Ovary (tissue), 9 donors: Measurements from ENCODE around the gene CYB561A3. TPM values are rescaled to one million over a fixed set of nuclear protein-coding genes. Genes with fewer than 3 reads are reported as not detected.

Source experiments
- DNase-seq, 5 donors: peaks; one replicate each; pipeline ENCODE4 v3.0.0-alpha.2; 2019 to 2020
- H3K27ac ChIP-seq, 2 donors: fragments of 200-600 bp; one replicate each; pipeline versions ENCODE4 v1.5.1 to v1.8.0; 2019 to 2022
- H3K27me3 ChIP-seq: fragments of 200-600 bp; one replicate; pipeline ENCODE4 v1.8.0; 2022
- H3K36me3 ChIP-seq: fragments of 200-600 bp; sonication (generic); one replicate; pipeline ENCODE4 v1.5.1; 2019
- H3K4me1 ChIP-seq: one replicate; pipeline ENCODE4 v1.8.1; 2013; ENCODE audit warnings: mild to moderate bottlenecking, moderate library complexity; ENCODE audit not compliant: insufficient read depth
- H3K4me3 ChIP-seq: fragments of 200-600 bp; sonication (generic); one replicate; pipeline ENCODE4 v1.5.1; 2017
- H3K9me3 ChIP-seq, 2 donors: fragments of 200-600 bp in 1 of 2; sonication (generic) in 1 of 2; one replicate each; pipeline versions ENCODE4 v1.5.1 to v1.8.1; 2013 to 2019; ENCODE audit warnings: mild to moderate bottlenecking in 1 of 2, moderate library complexity in 1 of 2
- EP300 ChIP-seq: sonication (generic); formaldehyde crosslinking; IDR thresholded peaks from one replicate; pipeline ENCODE4 v1.6.1; 2017; ENCODE audit warnings: antibody characterized with exemption
- POLR2A ChIP-seq: fragments of 450-650 bp; IDR thresholded peaks from one replicate; pipeline ENCODE4 v1.6.1; 2017; ENCODE audit warnings: antibody characterized with exemption, mild to moderate bottlenecking, moderate library complexity
- WGBS, 3 donors: extraction: QIAGEN DNeasy Blood & Tissue Kit in 1 of 3; methylation state at CpG; one replicate each; pipeline versions ENCODE4 v1.1.5 to v1.1.7; 2013 to 2017; 5-methylcytosine and 5-hydroxymethylcytosine counted together
- intact Hi-C, 4 donors: fragments of 100-400 bp; cut with DNase I; formaldehyde crosslinking; loops; one replicate each; pipeline versions ENCODE4 v1.11.0 to v1.15.1; 2022 to 2023
- polyA plus RNA-seq, 2 donors: library from polyadenylated mRNA; stranded (reverse); fragments of 200-250 nt in 1 of 2; fragments of 350-450 nt in 1 of 2; fragmentation: Illumina TruSeq in 1 of 2; extraction: RNeasy Lipid Tissue Mini Kit (QIAGEN cat#74804) in 1 of 2; gene quantifications; one replicate each; pipeline ENCODE4 v1.2.3, GENCODE V29; 2013 to 2014
- total RNA-seq, 7 donors: library from RNA; depleted of rRNA in 2 of 7; stranded (reverse); fragments of >200 nt in 2 of 7; fragmentation: NEBNext Ultra II Directional in 3 of 7; extraction: Animal tissue kit (Norgen Biotek cat#: 25700) in 3 of 7; gene quantifications; one replicate each; pipeline versions ENCODE4 v1.1.0 to v1.2.4, GENCODE V29; 2016 to 2023
- TF ChIP-seq, protein P1 (sequence below), 3 donors: fragments of 450-650 bp in 2 of 3; fragments of 200-600 bp in 1 of 3; IDR thresholded peaks; one replicate each; pipeline versions ENCODE4 v1.5.1 to v1.8.0; 2016 to 2022; ENCODE audit warnings: antibody characterized with exemption in 3 of 3, mild to moderate bottlenecking in 1 of 3
- donor health status: DM: no; HTN: no; CAD: no; lungs with moderate emphysema.
- donor health status: DM: no; HTN: no; CAD: no.
- donor health status: Bipolar disorder and iron deficiency.
- donor health status: DM: yes; HTN: yes; CAD: no.
- donor health status: DM: no; HTN: no; CAD: no.
- donor health status: DM: yes; HTN: yes; CAD: no.

CYB561A3 gene
- total and polyA plus RNA-seq, 9 donors = 24.1 to 58.3 (median 44.1) TPM

GRCh38 chr11:61335355-61335710, 26.3 kb downstream of the CYB561A3 start:
- intact Hi-C loops = no loop called here
- no peaks in the 10 kb centered on the region for H3K27me3 ChIP-seq
- H3K36me3 ChIP-seq = no peaks in the 10 kb centered on the region
- peak in 4 of 5 donors; percentile 44 to 67 (median 58) for DNase-seq
- 35 to 65% (median 35%) methylated on average over 1 of the region's 1 CpG for WGBS, 3 donors
- TF ChIP-seq, protein P1, sequence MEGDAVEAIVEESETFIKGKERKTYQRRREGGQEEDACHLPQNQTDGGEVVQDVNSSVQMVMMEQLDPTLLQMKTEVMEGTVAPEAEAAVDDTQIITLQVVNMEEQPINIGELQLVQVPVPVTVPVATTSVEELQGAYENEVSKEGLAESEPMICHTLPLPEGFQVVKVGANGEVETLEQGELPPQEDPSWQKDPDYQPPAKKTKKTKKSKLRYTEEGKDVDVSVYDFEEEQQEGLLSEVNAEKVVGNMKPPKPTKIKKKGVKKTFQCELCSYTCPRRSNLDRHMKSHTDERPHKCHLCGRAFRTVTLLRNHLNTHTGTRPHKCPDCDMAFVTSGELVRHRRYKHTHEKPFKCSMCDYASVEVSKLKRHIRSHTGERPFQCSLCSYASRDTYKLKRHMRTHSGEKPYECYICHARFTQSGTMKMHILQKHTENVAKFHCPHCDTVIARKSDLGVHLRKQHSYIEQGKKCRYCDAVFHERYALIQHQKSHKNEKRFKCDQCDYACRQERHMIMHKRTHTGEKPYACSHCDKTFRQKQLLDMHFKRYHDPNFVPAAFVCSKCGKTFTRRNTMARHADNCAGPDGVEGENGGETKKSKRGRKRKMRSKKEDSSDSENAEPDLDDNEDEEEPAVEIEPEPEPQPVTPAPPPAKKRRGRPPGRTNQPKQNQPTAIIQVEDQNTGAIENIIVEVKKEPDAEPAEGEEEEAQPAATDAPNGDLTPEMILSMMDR (IDR thresholded peaks at IDR 0.05) = no peak
- TF ChIP-seq EP300 = no peak
- TF ChIP-seq POLR2A = no peak
- peaks cover 28% of the 10 kb centered on the region for H3K4me1 ChIP-seq
- H3K4me3 ChIP-seq = no peak overlapping the region
- H3K27ac ChIP-seq = peak overlapping the region in 1 of 2 donors; percentile 92
- no peaks in the 10 kb centered on the region for H3K9me3 ChIP-seq

DNA sequence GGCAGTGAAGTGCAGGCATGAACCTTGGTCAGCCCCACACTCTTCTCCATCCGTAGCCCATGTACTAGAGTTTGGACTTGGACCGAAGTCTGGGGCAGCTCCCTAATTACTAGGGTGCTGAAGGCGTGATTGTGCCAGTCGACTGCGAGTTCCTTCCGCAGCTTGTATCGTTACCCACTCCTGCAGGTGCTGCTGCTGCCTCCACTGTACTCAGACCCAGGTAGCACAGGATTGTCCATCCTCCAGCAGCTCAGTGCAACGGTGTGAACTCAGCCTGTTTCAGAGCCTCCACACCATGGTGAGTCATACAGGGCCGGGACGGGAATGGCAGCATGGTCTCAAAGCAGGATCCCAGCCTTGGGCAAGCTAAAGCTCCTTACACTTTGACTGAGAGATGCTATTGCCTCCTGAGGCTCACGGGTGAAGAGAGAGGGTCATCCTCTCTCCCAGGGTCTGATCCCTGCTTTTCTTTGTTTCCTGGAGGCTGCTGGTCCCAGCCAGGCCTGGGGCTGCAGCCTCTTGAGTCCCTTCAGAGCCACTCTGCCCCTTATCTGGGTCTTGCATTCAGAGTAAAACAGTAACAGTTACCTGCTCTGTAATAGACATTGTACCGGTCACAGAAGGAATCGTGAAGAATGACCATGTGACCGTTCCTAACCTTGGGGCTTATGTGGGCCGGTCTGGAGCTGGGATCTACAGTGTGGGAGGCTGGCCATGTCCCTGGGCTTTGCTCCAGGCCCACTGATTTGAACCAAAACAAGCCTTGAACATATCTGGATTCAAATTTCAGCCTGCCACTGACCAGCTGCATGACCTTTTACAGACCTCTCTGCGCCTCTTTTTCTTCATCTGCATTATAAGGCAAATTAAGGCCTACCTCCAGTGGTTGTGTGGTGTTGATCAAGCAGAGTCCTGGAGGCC, 27.0 kb downstream of the CYB561A3 start:
- peaks cover 28% of the 10 kb centered on the region for H3K4me1 ChIP-seq
- peak; percentile 62 to 86 (median 75) for DNase-seq
- no peaks in the 10 kb centered on the region for H3K27me3 ChIP-seq
- no peaks in the 10 kb centered on the region for H3K9me3 ChIP-seq
- no peak overlapping the region for H3K4me3 ChIP-seq
- TF ChIP-seq POLR2A (no peak), EP300 (no peak)
- TF ChIP-seq, protein P1 (IDR thresholded peaks at IDR 0.05) = no peak
- intact Hi-C loops = no loop called here
- 45 to 51% (median 45%) methylated on average over 16 of the region's 16 CpGs for WGBS, 3 donors
- H3K36me3 ChIP-seq = no peaks in the 10 kb centered on the region
- H3K27ac ChIP-seq = peak overlapping the region in 1 of 2 donors; percentile 92

GRCh38 chr11:61333550-61334433, 27.9 kb downstream of the CYB561A3 start:
- peak overlapping the region; percentile 99 for H3K4me3 ChIP-seq
- TF ChIP-seq, protein P1 (IDR thresholded peaks at IDR 0.05) = no peak
- no peak for TF ChIP-seq EP300
- TF ChIP-seq POLR2A = no peak
- no peaks in the 10 kb centered on the region for H3K9me3 ChIP-seq
- WGBS, 3 donors = 27 to 31% (median 28%) methylated on average over 19 of the region's 19 CpGs
- peak overlapping the region; percentile 88 to 92 for H3K27ac ChIP-seq
- intact Hi-C loops = no loop called here
- DNase-seq = no peak
- H3K36me3 ChIP-seq = no peaks in the 10 kb centered on the region
- peaks cover 28% of the 10 kb centered on the region for H3K4me1 ChIP-seq
- H3K27me3 ChIP-seq = no peaks in the 10 kb centered on the region

DNA sequence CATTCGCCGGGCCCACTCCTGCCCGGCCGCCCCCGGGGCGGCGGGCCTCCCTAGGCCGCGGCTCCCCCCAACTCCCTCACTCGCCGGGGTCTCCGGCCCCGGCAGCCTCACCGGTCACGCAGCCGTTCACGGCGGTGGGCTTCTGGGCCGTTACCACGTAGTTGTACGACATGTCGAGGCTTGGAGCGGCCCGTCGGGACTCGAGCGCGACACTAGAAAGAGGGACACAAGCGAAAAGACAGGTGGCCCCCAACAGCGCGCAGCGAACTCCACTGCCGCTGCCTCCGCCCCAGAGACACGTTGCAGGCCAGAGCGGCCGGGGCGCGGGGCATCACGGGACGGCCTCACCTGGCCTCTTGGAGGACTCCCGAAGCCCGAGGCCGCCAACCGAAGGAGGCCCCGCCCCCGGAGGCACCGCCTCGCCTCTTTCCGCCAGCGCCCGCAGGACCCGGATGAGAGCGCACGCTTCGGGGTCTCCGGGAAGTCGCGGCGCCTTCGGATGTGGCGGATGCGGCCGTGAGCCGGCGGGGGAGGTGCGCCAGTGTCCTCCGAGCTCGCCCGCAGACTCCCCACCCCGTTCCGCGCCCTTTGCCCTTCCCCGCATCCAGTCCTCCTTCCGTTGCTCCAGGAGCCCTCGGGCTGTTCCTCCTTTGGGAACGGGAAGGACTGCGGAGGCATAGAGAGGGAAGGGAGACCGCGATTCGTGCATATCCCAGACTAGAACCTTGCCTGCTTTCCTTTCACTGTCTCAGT, 28.7 kb downstream of the CYB561A3 start, which contains the start of the genes DDB1 and TKFC:
Gene DDB1, minus strand, starts transcription at position 309 of the 753 bp plus-strand sequence. Its CDS starts 137 bp downstream, at position 172.
Gene TKFC, plus strand, starts transcription at position 432 of the 753 bp plus-strand sequence. CDS start 1,501 bp downstream, outside the sequence.
- peak; percentile 93 for TF ChIP-seq POLR2A
- TF ChIP-seq, protein P1 (IDR thresholded peaks at IDR 0.05) = peak in 1 of 3 donors; percentile 27
- no peak for TF ChIP-seq EP300
- no peaks in the 10 kb centered on the region for H3K36me3 ChIP-seq
- peak within 1 kb of the TSS; percentile 99 for H3K4me3 ChIP-seq
- H3K27ac ChIP-seq = peak within 1 kb of the TSS; percentile 88 to 92
- peaks cover 28% of the 10 kb centered on the region for H3K4me1 ChIP-seq
- 0 to 1% (median 0%) methylated on average over 57 to 81 of the region's 81 CpGs for WGBS, 3 donors
- no peaks in the 10 kb centered on the region for H3K9me3 ChIP-seq
- peak; percentile 96 to 97 (median 96) for DNase-seq
- no peaks in the 10 kb centered on the region for H3K27me3 ChIP-seq
- intact Hi-C loops = no loop called here
